Stimulated activated CD4-positive, alpha-beta T cell treated with anti-CD3 and anti-CD28 coated beads, Interleukin-1b, Interleukin-23, amount 100 ng/mL, for 48 hours (primary cell): ENCODE data around the gene B9D2.
A peak's percentile ranks its signal among the peaks of the same experiment; 100 is the strongest.
"Not testable (repeated sequence)": the region's sequence is repeated elsewhere in the genome, so short reads cannot be mapped to it uniquely, and the experiment has no call there.

Source experiments
- DNase-seq: peaks from one replicate; pipeline ENCODE4 v3.0.0-alpha.2; 2020

B9D2 gene

GRCh38 chr19:41386442-41386841 is 22.5 kb upstream of the B9D2 start:
- DNase-seq = no peak

GRCh38 chr19:41384351-41384750 is 20.4 kb upstream of the B9D2 start:
- no peak for DNase-seq

- DNase-seq = not testable (repeated sequence)
Measured at GRCh38 chr19:41381536-41381935, 17.6 kb upstream of the B9D2 start.

- DNase-seq = no peak
Measured at GRCh38 chr19:41377977-41378709, 14.2 kb upstream of the B9D2 start.

GRCh38 chr19:41376998-41377365 is 13.0 kb upstream of the B9D2 start:
- DNase-seq = peak; percentile 24

GRCh38 chr19:41376241-41376997 is 12.5 kb upstream of the B9D2 start, which contains the start of gene TMEM91:
TSS of gene TMEM91 (plus strand) at chr19:41376533. CDS start at chr19:41378310, 1,777 bp downstream.
- no peak for DNase-seq

- DNase-seq = no peak
Measured at GRCh38 chr19:41373993-41374392, 10.0 kb upstream of the B9D2 start.

GRCh38 chr19:41372501-41372900 is 8.6 kb upstream of the B9D2 start:
- no peak for DNase-seq

- no peak for DNase-seq
Measured at GRCh38 chr19:41371541-41371940, 7.6 kb upstream of the B9D2 start.

GRCh38 chr19:41371119-41371518 is 7.2 kb upstream of the B9D2 start:
- DNase-seq = not testable (repeated sequence)

GRCh38 chr19:41369769-41370168 is 5.8 kb upstream of the B9D2 start:
- no peak for DNase-seq

- DNase-seq = no peak
Measured at GRCh38 chr19:41367848-41368301, 3.9 kb upstream of the B9D2 start.

- DNase-seq = peak; percentile 17
Measured at GRCh38 chr19:41366089-41366488, 2.1 kb upstream of the B9D2 start.

GRCh38 chr19:41364524-41365391 is 809 bp upstream of the B9D2 start:
- no peak for DNase-seq

- no peak for DNase-seq
Measured at GRCh38 chr19:41363371-41363752, 587 bp downstream of the B9D2 start.

GRCh38 chr19:41362143-41362847 is 1.7 kb downstream of the B9D2 start:
- DNase-seq = no peak

GRCh38 chr19:41359741-41360140 is 4.2 kb downstream of the B9D2 start:
- DNase-seq = no peak

- DNase-seq = no peak
Measured at GRCh38 chr19:41357746-41358145, 6.2 kb downstream of the B9D2 start.

- DNase-seq = peak; percentile 13
Measured at GRCh38 chr19:41356984-41357739, 6.8 kb downstream of the B9D2 start.

GRCh38 chr19:41355802-41356201 is 8.1 kb downstream of the B9D2 start:
- no peak for DNase-seq

- DNase-seq = no peak
Measured at GRCh38 chr19:41355035-41355434, 8.9 kb downstream of the B9D2 start.
